PFSK-1 (cell line): Measurements from ENCODE around the gene ANAPC2.

ENCODE experiments used
- FOXP2 ChIP-seq: optimal IDR thresholded peaks from 2 replicates; pipeline ENCODE3; 2011; ENCODE audit warnings: borderline replicate concordance, control low read depth, inconsistent platforms; ENCODE audit not compliant: insufficient read depth; ENCODE audit errors: extremely low read length, extremely low read depth
- POLR2AphosphoS5 ChIP-seq: IDR thresholded peaks from 2 replicates; pipeline ENCODE4 v1.6.1; 2012; ENCODE audit warnings: low read depth, mild to moderate bottlenecking, control low read depth, low read length, moderate library complexity
- REST ChIP-seq, 2 experiments: IDR thresholded peaks; 2 replicates each; pipeline versions ENCODE4 v1.6.1 to v1.8.0; 2011 to 2012; ENCODE audit warnings: low read depth in 2 of 2, low read length in 2 of 2, control low read depth in 1 of 2, inconsistent platforms in 1 of 2, mild to moderate bottlenecking in 1 of 2, moderate library complexity in 1 of 2; ENCODE audit not compliant: insufficient read depth in 1 of 2
- SIN3A ChIP-seq: IDR thresholded peaks from 2 replicates; pipeline ENCODE4 v1.6.1; 2012; ENCODE audit warnings: mild to moderate bottlenecking, low read length, moderate library complexity, borderline replicate concordance; ENCODE audit not compliant: insufficient read depth
- TAF1 ChIP-seq: IDR thresholded peaks from 2 replicates; pipeline ENCODE4 v1.6.1; 2012; ENCODE audit warnings: low read length, control low read depth, borderline replicate concordance; ENCODE audit not compliant: insufficient read depth

DNA sequence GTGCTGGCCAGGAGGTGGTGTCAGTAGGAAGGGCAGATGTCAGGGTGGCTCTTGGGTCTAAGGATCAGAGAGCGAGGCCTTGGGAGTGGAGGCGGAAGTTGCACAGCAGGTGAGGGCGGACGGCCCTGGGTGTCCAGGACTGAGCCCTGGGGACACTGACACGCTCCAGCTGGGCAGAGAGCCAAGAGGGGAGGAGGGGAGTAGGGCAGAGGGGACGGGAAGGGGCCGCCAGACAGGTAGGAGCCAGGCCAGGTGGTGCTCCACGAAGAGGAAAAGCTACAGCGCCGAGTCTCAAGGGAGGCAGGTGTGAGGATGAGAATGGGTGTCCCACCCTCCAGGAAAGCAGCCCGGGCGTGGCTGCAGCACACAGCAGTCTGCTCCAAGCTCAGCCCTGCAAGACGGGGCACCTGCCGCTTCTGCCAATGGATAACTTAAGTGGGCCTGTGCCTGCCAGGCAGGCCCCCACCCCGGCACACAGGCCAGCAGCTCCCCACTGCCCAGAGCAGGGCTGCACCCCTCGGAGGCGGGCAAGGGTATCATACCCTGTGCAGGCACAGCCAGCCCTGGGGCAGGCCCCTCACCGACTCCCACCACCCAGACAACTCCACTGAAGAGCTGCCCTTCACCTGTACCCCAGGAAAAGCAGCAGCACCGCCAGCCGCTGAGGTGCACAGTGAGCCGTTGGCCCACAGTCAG, 7.3 kb upstream of the ANAPC2 start:
- no peak for TF ChIP-seq TAF1
- no peak for TF ChIP-seq REST (IDR thresholded peaks at IDR 0.05; ENCODE audit: insufficient read depth in 1 of 2, low read depth in 2 of 2, low read length in 2 of 2)
- no peak for TF ChIP-seq SIN3A
- TF ChIP-seq POLR2AphosphoS5: no peak
- TF ChIP-seq FOXP2: no peak
